Fibroblast of skin of right quadriceps (primary cell): ENCODE results near the gene CPB1.

Experiments used
- DNase-seq: peaks from one replicate; pipeline ENCODE4 v3.0.0-alpha.2; 2013

The CPB1 gene

DNA sequence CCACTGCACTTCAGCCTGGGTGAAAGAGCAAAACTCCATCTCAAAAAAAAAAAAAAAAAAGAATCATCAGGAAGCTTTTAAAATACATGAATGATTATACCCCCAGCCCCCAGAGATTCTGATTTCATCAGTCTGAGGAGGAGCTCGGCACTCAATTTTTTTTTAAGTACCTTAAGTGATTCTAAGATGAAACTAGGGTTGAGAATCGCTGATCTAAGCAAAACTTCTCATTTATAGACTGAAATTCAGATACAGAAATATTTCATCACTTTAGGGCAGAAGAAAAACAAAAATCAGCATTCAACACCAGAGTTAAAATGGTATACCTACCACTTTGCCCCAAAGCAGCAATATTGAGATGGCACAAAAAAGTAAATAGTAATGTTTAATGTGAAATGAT lies 62.2 kb downstream of the CPB1 start:
- DNase-seq: no peak

DNA sequence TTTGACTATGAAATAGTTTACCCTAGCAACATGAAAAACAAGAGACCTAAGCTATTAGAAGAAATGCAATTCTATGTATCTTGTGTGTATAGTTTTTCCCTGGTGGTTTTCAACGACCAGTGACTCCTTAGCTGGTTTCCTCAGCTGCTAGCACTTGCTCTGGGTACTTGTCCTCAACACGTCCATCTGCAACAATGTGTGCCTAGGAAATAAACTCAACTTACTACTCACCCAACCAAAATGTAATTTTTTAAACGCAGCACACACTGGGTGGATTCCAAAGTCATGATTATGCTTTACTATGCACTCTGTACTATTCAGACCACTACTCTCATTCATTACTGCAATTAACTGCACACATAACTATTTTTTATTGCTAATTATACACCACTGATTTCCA lies 68.5 kb downstream of the CPB1 start:
- DNase-seq: peak; percentile 25

DNA sequence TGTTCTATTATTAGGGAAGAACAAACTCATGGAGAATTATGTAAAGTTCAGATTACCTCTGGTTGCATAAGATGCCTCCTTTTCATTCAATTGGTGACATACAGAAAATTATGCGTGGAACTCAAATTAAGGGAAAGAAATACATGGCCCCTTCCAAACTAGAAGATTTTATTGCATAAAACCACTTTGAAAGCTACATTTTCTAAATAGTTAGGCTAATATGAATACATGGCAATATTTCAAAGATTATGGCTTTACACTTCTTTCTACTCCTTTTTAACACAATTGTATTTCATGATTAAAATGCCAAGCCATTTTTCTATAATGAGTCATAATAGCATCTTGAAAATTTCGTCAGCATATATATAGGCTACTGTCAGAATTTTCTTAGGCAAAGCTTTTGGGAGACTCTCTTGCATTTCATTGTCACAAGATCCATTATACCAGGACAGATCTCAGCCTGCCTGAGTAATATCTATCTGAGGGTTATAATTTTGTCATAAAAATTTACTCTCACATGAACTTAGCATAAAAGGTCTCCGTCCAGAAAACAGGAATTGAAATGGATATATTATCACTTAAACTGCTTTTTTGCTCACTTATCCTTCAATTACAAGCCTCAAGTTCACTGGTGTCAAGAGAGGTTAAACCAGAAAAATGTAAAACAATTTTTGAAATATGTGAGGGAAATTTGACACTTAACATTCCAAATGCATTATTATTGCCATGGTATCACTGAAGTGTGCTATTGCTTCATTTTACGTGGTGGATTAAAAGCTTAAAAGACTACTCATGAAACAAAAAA lies 74.6 kb downstream of the CPB1 start:
- DNase-seq: peak; percentile 92

GRCh38 chr3:148903022-148903442 lies 75.4 kb downstream of the CPB1 start:
- DNase-seq: peak; percentile 90

GRCh38 chr3:148903941-148904340 lies 76.3 kb downstream of the CPB1 start:
- peak; percentile 25 for DNase-seq

DNA sequence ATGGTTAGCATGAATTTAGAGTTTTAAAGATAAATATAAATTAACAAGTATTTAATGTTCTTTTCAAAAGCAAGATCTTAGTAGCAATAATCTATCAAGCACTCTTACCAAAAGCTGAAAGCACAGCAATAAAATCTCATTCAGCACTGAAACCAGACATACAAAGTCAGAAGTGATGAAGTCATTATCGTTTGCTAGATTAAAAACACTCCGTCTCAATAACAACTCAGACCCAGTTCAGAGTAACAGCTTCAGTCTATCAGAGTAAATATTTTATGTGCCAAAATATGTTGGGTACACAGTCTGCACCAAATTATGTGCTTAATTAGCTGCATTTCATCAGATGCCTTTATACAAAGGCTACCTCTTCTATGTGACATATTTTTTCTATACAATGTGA lies 79.1 kb downstream of the CPB1 start:
- DNase-seq: peak; percentile 40
